Hindlimb muscle (tissue), 1 donor: ENCODE data around the gene ITPR1. TPM values are rescaled to one million over a fixed set of nuclear protein-coding genes. Genes with fewer than 3 reads are reported as not detected.

ENCODE experiments used
- DNase-seq: peaks from one replicate; pipeline ENCODE4 v3.0.0-alpha.2; 2013
- polyA plus RNA-seq: library from polyadenylated mRNA; unstranded; fragments of 120-200 nt; gene quantifications from one replicate; pipeline ENCODE4 v1.2.1, GENCODE V29; 2013; ENCODE audit not compliant: insufficient read length

ITPR1 gene
- polyA plus RNA-seq, 1 donor: 16.7 TPM

- no peak for DNase-seq
Observed at GRCh38 chr3:4687596-4687995, 194.4 kb downstream of the ITPR1 start.

DNA sequence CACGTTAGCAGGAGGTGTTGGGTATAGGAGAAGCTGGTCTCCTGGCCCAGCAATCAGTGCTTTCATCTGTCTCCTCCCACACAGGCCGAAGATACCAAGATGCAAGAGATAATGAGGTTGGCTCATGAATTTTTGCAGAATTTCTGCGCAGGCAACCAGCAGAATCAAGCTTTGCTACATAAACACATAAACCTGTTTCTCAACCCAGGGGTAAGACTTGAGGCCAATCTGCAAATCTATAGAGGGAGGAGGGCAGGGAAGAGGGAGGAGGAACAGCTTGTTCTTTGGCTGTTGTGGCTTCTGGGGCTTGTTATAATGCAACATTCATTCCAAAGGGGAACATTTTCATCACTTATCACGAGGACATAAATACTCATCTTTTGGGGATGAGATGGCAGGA is 195.3 kb downstream of the ITPR1 start:
- no peak for DNase-seq

GRCh38 chr3:4689021-4689420 is 195.9 kb downstream of the ITPR1 start:
- no peak for DNase-seq

- no peak for DNase-seq
Observed at GRCh38 chr3:4690277-4690676, 197.1 kb downstream of the ITPR1 start.

- DNase-seq: no peak
Observed at GRCh38 chr3:4693620-4694019, 200.5 kb downstream of the ITPR1 start.

- no peak for DNase-seq
Observed at GRCh38 chr3:4695846-4696245, 202.7 kb downstream of the ITPR1 start.

DNA sequence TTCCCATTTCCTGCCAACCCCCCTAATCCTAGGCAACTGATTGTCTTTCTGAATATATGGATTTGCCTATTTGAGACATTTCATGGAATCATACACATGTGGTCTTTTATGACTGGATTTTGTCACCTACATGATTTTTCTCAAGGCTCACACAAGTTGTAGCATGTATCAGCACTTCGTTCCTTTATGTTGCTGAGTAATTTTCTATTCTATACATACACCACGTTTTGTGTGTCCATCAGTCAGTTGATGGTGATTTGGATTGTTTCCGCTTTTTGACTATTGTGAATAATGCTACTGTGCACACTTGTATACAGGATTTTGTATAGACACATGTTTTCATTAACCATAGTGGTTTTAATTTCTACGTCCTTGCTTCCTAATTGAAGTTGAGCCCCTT is 203.1 kb downstream of the ITPR1 start:
- no peak for DNase-seq

DNA sequence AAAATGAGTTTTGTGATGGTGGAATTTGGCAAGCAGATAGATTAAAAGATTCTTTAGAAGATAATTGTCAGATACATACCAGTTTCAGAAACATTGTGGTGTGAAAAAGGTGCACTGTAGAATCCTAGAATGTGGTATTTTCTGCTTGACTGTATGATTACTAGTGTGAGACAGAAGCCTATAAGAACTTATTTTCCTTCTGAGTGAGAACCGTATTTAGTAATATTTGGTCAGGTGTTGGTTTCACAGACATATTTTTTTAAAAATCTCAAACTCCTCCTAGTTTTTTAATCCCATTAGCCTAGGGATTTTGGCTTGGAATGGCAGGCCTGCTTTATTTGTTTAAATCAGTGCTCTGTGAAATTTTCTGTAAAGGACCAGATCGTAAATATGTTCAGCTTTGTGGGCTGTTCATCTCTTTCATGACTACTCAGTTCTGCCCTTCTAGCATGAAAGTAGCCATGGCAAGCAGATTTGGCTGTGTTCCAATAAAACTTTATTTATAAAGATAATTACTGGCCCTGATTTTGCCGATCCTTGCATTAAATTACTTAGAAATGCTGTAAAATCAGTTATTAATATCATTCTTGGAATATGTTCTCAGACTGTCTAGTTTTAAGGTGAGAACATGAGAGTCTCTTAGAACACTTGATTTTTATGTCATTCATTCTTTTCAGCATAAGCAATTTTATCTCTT is 205.1 kb downstream of the ITPR1 start:
- DNase-seq: no peak

DNA sequence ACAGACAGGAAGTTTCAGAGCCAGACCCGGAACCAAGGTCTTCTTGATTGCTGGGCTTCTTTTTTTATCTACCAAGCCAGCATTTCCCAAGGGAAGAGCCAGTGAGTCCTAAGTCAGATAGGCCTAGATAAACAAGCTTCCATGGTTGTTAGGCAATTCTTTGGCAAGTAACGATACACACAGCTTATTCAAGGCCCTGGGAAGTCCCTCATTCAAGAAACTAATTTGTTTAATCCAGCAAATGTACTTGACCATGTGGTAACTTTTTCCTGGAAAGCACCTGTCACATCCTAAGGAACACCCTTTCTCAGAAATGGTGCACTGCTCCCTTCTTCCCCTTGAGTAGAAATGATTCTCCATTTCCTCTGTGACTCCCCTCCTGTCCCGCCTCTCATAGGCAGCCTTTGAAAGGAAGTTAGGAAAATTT is 209.9 kb downstream of the ITPR1 start:
- no peak for DNase-seq

- DNase-seq: no peak
Observed at GRCh38 chr3:4704552-4704951, 211.4 kb downstream of the ITPR1 start.

- no peak for DNase-seq
Observed at GRCh38 chr3:4707324-4707723, 214.2 kb downstream of the ITPR1 start.

- no peak for DNase-seq
Observed at GRCh38 chr3:4708230-4708629, 215.1 kb downstream of the ITPR1 start.

DNA sequence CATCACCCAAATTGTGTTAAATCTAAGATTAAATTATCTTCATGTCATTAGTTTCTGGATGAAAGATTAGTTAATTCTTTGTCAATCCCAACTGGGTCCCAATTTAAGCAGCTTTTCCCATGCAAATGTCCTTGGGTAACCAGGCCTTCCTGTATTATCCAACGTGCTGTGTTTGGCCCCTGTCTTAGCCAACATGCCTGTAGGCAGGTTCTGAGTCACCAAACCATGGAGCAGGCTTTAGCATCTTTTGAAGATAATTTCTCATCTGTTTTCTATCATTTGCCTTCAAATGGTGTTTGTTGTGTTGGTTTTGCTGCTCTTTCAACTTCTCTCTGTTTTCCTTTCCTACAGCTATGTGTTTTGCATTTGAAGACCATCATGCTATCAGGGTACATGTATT is 216.2 kb downstream of the ITPR1 start:
- DNase-seq: no peak

GRCh38 chr3:4710191-4710590 is 217.0 kb downstream of the ITPR1 start:
- DNase-seq: no peak

DNA sequence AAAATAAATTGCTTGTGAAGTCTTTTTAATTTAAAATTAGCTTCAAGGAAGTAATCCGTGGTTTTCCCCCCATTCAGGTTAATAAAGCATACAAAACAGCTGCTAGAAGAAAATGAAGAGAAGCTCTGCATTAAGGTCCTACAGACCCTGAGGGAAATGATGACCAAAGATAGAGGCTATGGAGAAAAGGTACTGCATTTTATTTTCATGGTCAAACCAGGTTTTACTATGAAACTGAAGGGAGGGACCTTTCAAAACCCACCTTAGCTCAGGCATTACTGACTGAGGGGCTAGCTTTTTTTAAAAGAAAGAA is 218.5 kb downstream of the ITPR1 start:
- DNase-seq: no peak

DNA sequence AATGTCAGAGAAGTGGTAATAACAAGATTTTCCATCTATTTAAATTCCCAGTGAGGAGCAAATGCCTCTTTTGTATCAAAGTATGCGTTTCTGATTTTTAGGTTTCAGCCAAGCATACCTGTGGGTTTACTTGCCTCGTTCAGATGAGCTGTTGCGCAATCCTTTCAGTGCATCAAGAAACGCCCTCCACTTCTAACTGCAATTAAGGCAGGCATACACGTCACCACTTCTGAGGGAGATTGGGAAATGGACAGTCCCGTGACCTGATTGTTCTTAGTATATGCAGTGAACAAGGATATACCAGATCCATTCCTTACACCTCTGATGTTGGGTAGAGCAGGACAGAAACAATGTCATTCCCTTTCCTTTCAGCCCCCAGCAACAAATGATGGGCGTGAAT is 219.0 kb downstream of the ITPR1 start:
- no peak for DNase-seq

DNA sequence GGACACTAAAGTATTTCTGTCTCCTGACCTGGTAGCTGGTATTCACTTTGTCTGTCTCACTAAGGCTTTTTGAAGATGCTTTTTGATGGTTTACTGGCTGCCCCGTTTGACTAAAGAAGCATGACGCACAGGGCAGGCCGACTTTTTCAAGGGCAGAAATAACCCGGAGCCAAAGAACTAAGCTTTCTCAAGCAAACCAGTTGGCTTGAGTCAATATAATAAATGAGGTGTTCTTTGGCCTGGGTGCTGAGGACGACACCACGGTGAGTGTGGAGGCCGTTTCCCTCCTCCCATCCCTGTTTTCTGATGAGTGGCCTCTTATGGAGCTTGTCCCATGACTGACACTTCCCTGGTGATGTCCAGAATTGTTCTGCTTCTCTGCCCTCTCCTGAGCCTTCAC is 220.9 kb downstream of the ITPR1 start:
- DNase-seq: no peak

- DNase-seq: peak; percentile 40
Observed at GRCh38 chr3:4716266-4716665, 223.1 kb downstream of the ITPR1 start.

DNA sequence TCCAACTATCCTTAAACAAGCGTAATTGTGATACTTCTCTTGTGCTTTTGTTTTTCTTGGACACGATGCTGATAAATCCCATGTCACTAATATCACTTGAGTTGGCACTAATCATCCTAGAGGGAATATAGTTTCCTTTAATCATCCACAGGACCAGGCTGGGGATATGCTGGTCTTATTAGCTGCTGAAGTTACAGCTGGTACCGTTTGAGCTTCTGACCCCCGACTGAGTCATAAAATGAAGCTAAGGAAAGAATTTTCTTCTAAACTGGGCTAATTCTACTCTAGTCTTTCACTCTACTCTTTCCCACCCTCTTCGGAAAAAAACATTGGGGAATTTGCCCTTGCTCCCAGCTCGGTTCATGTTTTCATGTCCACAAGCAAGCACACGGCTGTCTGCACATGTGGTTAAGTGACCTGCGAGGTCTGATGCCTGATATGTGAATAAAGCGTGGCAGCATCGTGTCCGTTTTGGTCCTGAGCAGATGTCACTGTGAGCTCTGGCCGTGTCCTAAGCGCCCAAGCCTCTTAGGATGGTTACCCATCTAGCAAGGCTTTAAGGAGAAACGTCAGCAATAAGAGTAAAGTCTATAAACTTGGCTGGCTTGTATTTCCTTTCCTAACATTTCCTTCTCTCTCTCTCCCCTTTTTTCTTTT is 223.7 kb downstream of the ITPR1 start:
- DNase-seq: peak; percentile 42

GRCh38 chr3:4717363-4717740 is 224.2 kb downstream of the ITPR1 start:
- no peak for DNase-seq

DNA sequence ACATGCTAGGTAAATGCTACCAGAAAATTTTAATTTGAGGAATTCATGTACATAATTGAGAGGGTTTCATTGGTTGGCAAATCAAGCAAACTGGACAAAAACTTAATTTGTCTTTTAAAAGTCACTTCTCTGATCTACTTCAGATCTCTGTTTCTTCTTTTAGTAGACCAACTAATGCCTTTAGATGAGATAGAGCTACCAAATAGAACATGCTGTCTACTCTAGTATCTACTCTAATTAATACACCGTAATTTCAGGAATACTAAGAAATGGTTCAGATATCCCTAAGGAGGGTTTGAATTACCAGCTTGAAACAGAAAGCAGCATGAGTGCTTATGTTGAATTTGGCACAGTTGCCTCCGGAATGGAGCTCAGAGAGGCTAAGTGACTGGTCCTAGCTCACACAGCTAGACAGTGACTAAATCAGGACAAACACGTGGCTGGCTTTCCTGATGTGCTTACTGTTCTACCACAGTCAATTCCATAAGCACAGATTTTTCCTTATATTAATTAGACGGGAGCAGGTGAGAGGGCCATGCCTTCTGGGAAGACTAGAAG is 225.1 kb downstream of the ITPR1 start:
- no peak for DNase-seq

DNA sequence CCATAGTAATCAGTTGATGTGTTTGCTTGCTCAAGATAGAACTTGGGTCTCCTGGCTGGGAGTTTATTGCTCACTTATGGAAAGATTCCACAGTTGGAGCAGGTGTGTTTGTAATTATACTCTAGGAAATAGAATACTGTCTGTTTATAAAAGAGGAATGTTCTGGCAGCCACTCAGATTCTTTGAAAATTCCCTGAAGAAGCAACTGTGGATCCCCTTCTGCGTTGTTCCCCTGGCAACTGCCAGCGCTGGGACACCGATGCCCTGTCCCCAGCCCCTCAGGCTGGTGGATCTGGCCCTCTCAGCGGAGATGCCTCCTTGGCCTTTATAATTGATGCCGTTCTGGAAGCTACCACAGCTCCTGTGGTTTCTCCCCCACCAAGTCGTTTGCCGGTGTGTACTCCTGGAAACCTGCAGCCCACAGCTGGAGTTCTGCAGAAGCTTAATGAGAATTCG is 225.9 kb downstream of the ITPR1 start:
- DNase-seq: peak; percentile 71

GRCh38 chr3:4720316-4721075 is 227.3 kb downstream of the ITPR1 start:
- peak; percentile 66 for DNase-seq

DNA sequence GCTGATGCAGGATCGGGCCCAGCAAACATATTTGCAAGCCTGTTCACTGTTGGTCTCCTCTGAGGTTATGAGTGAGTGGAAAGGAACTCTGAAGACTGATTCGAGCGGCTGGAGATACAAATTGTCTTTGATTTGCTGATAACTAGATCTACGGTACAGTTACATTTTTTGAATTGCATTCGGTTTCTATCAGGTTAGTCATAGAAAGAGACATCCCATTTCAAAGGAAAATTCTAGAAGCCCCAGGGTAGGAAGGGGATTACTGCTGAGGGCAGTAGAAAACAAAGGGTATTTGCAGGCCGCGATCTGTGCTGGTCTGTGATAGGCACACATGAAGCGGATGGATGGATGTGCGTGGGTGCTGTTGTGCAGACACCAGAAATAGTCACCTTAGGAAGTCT is 228.4 kb downstream of the ITPR1 start:
- no peak for DNase-seq
